GM12801 (cell line): ENCODE measurements around the gene MTOR.

Source experiments
- CTCF ChIP-seq: IDR thresholded peaks from one replicate; pipeline ENCODE4 v1.5.1; 2011; ENCODE audit warnings: control low read depth; ENCODE audit not compliant: insufficient read length; ENCODE audit errors: extremely low read depth

Gene MTOR

GRCh38 chr1:11273595-11274234 lies 11.4 kb upstream of the MTOR start:
- TF ChIP-seq CTCF = no peak

- no peak for TF ChIP-seq CTCF
Measured at GRCh38 chr1:11272832-11273594, 10.7 kb upstream of the MTOR start, which contains the start of gene UBIAD1. Gene UBIAD1, plus strand, starts transcription at chr1:11273198. Its CDS starts 334 bp downstream, at chr1:11273532.

- no peak for TF ChIP-seq CTCF
Measured at GRCh38 chr1:11272544-11272831, 10.1 kb upstream of the MTOR start.

- TF ChIP-seq CTCF = no peak
Measured at GRCh38 chr1:11266268-11267074, 4.1 kb upstream of the MTOR start.

- TF ChIP-seq CTCF = no peak
Measured at GRCh38 chr1:11256299-11256698, 6.1 kb downstream of the MTOR start.

GRCh38 chr1:11253226-11253625 lies 9.1 kb downstream of the MTOR start:
- no peak for TF ChIP-seq CTCF

- TF ChIP-seq CTCF = no peak
Measured at GRCh38 chr1:11252538-11252937, 9.8 kb downstream of the MTOR start.
